Measurements from ENCODE around the gene ESRRA.

GRCh38 chr11:64349404-64349803 lies 44.1 kb downstream of the ESRRA start:
- no peak for TF ChIP-seq CTCF (conservative IDR thresholded peaks at IDR 0.05; ENCODE audit: low read depth, low read length)
- TF ChIP-seq EZH2phosphoT487 (IDR thresholded peaks at IDR 0.05; ENCODE audit: borderline replicate concordance, low read length), result no peak
